ENCODE measurements around the gene NRROS. TPM values are rescaled to one million over a fixed set of nuclear protein-coding genes. Genes with fewer than 3 reads are reported as not detected.

NRROS gene
- total RNA-seq: not detected in 2 replicates

DNA sequence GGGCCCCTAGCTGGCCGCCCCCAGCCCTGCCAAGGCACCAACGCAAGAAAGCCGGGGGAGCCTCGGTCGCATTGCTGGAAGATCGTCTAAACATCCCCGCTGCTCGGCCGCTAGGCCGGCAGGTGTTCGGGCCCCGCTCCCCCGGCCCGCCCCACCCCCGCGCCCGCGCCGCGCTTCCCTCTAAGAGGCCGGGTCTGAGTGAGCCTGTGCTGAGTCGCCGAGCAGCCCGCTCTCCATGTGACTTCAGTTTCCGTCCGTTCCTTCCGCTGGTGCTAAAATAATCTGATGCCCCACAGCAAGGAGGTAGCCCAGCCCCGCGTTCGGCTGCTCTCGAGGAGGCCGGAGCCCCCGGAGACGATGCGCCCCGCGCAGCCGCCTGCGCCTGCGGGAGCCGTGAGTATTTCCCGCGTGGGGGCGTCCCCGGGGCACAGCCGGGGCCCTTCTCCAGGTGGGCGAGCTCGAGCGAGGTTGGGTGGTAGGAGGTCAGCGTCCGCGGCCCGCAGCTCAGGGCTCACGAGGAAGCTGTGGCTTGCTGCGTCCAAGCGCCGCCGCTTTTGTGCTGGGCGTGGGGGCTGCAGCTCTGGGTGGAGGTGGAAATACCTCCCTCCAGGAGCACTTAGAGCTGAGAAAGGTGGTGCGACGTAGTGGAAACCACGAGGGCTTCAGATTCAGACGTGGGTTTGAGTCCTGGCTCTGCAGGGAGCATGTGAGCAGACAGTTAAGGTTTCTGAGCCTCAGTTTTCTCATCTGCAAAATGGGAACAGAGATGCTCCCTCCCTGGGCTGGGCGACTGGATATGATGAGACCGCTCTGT lies at the start of gene NRROS:
Gene NRROS (plus strand): TSS at position 212 of the 814 bp plus-strand sequence. CDS start 14,846 bp downstream, outside the sequence.

Small RNA genes within 50 kb of the gene (small RNA-seq; reads per million reads assigned to genes)
- not detected for gene RNU6-646P

Other genes starting within 250 kb of the NRROS start
- 19.5 and 23.9 TPM in 2 replicates for gene UBXN7, start 207.3 kb upstream of the NRROS start, total RNA-seq
- 13.7 and 14.7 TPM in 2 replicates for gene RNF168, start 135.9 kb upstream of the NRROS start, total RNA-seq
- gene SMCO1, start 124.3 kb upstream of the NRROS start, total RNA-seq: not detected in 2 replicates
- 5.4 and 5.5 TPM in 2 replicates for gene WDR53, start 71.1 kb upstream of the NRROS start, total RNA-seq
- gene FBXO45, start 71.0 kb upstream of the NRROS start, total RNA-seq: 7.5 and 7.9 TPM in 2 replicates
- 1.1 and 2.0 TPM in 2 replicates for gene CEP19, start 72.6 kb downstream of the NRROS start, total RNA-seq
- gene PIGX, start 72.7 kb downstream of the NRROS start, total RNA-seq: 26.7 and 27.2 TPM in 2 replicates
- gene PAK2, start 100.2 kb downstream of the NRROS start, total RNA-seq: 43.9 and 68.3 TPM in 2 replicates
- 37.7 and 48.0 TPM in 2 replicates for gene SENP5, start 228.2 kb downstream of the NRROS start, total RNA-seq

Measured in placental epithelial cell (primary cell).